Measurements from ENCODE around the gene SLC36A3.

SLC36A3 gene

DNA sequence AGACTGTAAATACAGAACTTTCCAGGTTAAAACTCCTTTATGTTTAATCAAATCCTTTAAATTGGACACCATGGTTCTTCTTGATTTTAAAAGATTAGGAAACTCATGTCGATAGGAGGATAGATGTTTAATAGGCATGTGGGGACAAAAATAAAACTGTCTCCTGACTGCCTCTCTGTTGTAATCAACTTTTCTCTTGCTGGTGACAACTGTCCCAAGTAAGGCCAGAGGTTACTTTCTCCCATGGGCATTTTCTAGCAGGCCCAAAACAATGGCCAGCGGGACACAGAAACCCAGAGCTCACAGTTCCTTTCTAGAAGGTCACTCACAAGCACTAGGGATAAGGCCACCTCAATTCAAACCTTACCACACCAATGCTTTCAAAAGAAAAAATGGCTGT lies 29.3 kb upstream of the SLC36A3 start:
- TF ChIP-seq GABPA (IDR thresholded peaks at IDR 0.05; ENCODE audit: low read depth) (no peak), SPI1 (IDR thresholded peaks at IDR 0.05; ENCODE audit: borderline replicate concordance, low read depth) (no peak), POLR2AphosphoS5 (IDR thresholded peaks at IDR 0.05; ENCODE audit: low read depth) (no peak)
- TF ChIP-seq, protein P1, sequence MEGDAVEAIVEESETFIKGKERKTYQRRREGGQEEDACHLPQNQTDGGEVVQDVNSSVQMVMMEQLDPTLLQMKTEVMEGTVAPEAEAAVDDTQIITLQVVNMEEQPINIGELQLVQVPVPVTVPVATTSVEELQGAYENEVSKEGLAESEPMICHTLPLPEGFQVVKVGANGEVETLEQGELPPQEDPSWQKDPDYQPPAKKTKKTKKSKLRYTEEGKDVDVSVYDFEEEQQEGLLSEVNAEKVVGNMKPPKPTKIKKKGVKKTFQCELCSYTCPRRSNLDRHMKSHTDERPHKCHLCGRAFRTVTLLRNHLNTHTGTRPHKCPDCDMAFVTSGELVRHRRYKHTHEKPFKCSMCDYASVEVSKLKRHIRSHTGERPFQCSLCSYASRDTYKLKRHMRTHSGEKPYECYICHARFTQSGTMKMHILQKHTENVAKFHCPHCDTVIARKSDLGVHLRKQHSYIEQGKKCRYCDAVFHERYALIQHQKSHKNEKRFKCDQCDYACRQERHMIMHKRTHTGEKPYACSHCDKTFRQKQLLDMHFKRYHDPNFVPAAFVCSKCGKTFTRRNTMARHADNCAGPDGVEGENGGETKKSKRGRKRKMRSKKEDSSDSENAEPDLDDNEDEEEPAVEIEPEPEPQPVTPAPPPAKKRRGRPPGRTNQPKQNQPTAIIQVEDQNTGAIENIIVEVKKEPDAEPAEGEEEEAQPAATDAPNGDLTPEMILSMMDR (IDR thresholded peaks at IDR 0.05; ENCODE audit: insufficient read depth, low read length), result no peak
- TF ChIP-seq, protein P2, sequence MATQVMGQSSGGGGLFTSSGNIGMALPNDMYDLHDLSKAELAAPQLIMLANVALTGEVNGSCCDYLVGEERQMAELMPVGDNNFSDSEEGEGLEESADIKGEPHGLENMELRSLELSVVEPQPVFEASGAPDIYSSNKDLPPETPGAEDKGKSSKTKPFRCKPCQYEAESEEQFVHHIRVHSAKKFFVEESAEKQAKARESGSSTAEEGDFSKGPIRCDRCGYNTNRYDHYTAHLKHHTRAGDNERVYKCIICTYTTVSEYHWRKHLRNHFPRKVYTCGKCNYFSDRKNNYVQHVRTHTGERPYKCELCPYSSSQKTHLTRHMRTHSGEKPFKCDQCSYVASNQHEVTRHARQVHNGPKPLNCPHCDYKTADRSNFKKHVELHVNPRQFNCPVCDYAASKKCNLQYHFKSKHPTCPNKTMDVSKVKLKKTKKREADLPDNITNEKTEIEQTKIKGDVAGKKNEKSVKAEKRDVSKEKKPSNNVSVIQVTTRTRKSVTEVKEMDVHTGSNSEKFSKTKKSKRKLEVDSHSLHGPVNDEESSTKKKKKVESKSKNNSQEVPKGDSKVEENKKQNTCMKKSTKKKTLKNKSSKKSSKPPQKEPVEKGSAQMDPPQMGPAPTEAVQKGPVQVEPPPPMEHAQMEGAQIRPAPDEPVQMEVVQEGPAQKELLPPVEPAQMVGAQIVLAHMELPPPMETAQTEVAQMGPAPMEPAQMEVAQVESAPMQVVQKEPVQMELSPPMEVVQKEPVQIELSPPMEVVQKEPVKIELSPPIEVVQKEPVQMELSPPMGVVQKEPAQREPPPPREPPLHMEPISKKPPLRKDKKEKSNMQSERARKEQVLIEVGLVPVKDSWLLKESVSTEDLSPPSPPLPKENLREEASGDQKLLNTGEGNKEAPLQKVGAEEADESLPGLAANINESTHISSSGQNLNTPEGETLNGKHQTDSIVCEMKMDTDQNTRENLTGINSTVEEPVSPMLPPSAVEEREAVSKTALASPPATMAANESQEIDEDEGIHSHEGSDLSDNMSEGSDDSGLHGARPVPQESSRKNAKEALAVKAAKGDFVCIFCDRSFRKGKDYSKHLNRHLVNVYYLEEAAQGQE (IDR thresholded peaks at IDR 0.05; ENCODE audit: insufficient replicate concordance, low read depth), result no peak

DNA sequence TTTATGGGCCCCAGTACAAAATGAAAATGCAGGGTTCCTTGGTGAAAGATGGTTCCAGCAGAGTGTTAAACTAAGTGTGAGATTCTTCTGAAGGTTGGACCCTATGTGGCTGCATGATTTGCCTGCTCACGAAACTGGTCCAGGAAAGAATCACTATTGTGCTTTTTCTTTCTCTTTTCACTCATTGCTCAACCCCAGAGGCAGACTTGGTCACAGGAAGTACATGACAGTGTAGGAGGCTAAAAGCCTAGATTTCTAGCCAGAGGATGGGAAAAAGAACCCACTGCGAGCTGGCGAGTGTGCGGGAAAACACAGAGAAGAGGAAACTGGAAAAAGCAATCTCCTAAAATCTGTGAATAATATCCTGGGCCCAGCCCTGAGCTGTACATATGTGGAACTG lies 25.2 kb upstream of the SLC36A3 start:
- TF ChIP-seq, protein P1 (IDR thresholded peaks at IDR 0.05; ENCODE audit: insufficient read depth, low read length), result no peak
- no peak for TF ChIP-seq SPI1 (IDR thresholded peaks at IDR 0.05; ENCODE audit: borderline replicate concordance, low read depth)
- H3K27ac ChIP-seq (replicated peaks), result no peak overlapping the region
- no peak overlapping the region for H3K4me3 ChIP-seq (replicated peaks; ENCODE audit: insufficient read depth, low read length)
- H3K27me3 ChIP-seq (ENCODE audit: insufficient read depth, poor library complexity, severe bottlenecking), result no peaks in the 10 kb centered on the region
- no peak for DNase-seq (ENCODE audit: low read depth in 1 of 2, low spot score in 1 of 2)

More for the DNA sequence above, 29.3 kb upstream of the SLC36A3 start:
- no peaks in the 10 kb centered on the region for H3K27me3 ChIP-seq (ENCODE audit: insufficient read depth, poor library complexity, severe bottlenecking)
- H3K4me3 ChIP-seq (replicated peaks; ENCODE audit: insufficient read depth, low read length), result no peak overlapping the region
- H3K27ac ChIP-seq (replicated peaks), result no peak overlapping the region
- no peak for DNase-seq (ENCODE audit: low read depth in 1 of 2, low spot score in 1 of 2)

DNA sequence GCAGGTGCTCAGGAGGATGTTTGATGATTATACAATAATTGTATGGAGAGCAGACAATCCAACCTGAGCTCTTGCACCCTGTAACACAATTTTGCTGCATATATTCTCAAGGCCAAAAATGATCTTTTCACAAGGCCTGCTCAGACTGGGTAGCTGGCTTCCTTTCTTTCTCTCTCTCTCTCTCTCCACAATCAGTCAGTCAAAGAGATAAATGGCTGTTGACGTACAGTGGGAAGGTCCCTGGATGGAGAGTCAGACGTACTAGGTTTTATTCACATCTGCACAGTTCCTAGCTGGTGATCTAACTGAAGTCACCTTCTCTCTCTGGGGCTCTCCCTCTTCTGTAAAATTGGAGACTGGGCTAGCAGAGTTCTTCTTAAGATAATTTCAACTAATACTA lies 24.0 kb upstream of the SLC36A3 start:
- no peak overlapping the region for H3K4me3 ChIP-seq (replicated peaks; ENCODE audit: insufficient read depth, low read length)
- no peak for DNase-seq (ENCODE audit: low read depth in 1 of 2, low spot score in 1 of 2)
- no peak overlapping the region for H3K27ac ChIP-seq (replicated peaks)
- TF ChIP-seq SPI1 (IDR thresholded peaks at IDR 0.05; ENCODE audit: borderline replicate concordance, low read depth) (no peak), POLR2AphosphoS5 (IDR thresholded peaks at IDR 0.05; ENCODE audit: low read depth) (no peak), GABPA (IDR thresholded peaks at IDR 0.05; ENCODE audit: low read depth) (no peak)
- TF ChIP-seq, protein P1 (IDR thresholded peaks at IDR 0.05; ENCODE audit: insufficient read depth, low read length), result no peak
- TF ChIP-seq, protein P2 (IDR thresholded peaks at IDR 0.05; ENCODE audit: insufficient replicate concordance, low read depth), result no peak
- no peaks in the 10 kb centered on the region for H3K27me3 ChIP-seq (ENCODE audit: insufficient read depth, poor library complexity, severe bottlenecking)

DNA sequence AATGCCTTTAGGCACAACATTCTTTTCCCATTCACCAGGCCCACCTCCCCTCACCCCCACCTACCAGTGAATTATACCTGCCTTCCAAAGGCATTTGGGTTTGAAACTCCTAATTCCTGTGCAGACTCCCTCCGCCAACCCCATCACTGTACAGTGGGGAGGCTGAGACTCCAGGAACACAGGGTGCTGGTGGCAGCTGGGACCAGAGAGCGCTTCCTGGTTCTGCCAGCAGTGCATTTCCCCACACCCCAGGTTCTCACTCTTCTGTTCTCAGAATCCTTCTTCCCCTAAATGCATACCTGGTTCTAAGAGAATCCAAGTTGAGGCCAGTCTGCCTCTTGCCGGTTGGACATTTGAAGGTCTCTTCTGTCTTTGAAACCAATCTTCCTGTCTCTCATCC lies 22.7 kb upstream of the SLC36A3 start:
- no peak overlapping the region for H3K4me3 ChIP-seq (replicated peaks; ENCODE audit: insufficient read depth, low read length)
- no peaks in the 10 kb centered on the region for H3K27me3 ChIP-seq (ENCODE audit: insufficient read depth, poor library complexity, severe bottlenecking)
- H3K27ac ChIP-seq (replicated peaks), result no peak overlapping the region
- DNase-seq (ENCODE audit: low read depth in 1 of 2, low spot score in 1 of 2), result no peak
- no peak for TF ChIP-seq SPI1 (IDR thresholded peaks at IDR 0.05; ENCODE audit: borderline replicate concordance, low read depth)
- TF ChIP-seq POLR2AphosphoS5 (IDR thresholded peaks at IDR 0.05; ENCODE audit: low read depth), result no peak
- TF ChIP-seq, protein P1 (IDR thresholded peaks at IDR 0.05; ENCODE audit: insufficient read depth, low read length), result no peak
- TF ChIP-seq GABPA (IDR thresholded peaks at IDR 0.05; ENCODE audit: low read depth), result no peak
- TF ChIP-seq, protein P2 (IDR thresholded peaks at IDR 0.05; ENCODE audit: insufficient replicate concordance, low read depth), result no peak

All from HL-60 (cell line).